ENCODE results near the gene HIGD1C. TPM values are rescaled to one million over a fixed set of nuclear protein-coding genes. Genes with fewer than 3 reads are reported as not detected.
"Not testable (repeated sequence)": the region's sequence is repeated elsewhere in the genome, so short reads cannot be mapped to it uniquely, and the experiment has no call there.

Gene HIGD1C
- polyA plus RNA-seq = not detected

DNA sequence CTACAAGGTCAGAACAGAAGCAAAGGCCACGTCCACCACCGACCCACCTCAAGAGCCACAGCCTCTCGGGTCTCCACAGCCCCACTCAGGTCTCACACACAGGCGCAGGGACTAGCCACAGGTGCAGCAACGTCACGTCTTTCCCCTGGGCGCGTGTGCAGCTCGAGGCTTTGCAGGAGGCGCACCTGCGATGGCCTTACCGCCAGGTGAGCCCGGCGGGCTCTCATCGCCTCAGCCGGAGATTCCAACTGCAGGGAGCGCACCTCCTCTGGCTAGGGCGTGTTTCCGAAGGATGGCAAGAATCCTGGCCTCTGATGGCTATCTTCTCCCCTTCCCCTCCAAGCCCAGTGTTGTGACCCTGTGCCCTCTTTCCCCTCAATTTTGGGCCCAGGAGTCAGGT lies at the start of gene HIGD1C:
Gene HIGD1C (plus strand): TSS at position 35 of the 400 bp plus-strand sequence. CDS start 1,455 bp downstream, outside the sequence.
- no peak for DNase-seq
- no peak within 1 kb of the TSS for H3K4me3 Mint-ChIP-seq
- H3K36me3 Mint-ChIP-seq = no peaks in the 10 kb centered on the region
- H3K9me3 Mint-ChIP-seq = no peaks in the 10 kb centered on the region
- no peak within 1 kb of the TSS for H3K27ac Mint-ChIP-seq
- H3K4me1 Mint-ChIP-seq = no peaks in the 10 kb centered on the region
- peaks cover 0 to 4% (median 0%) of the 10 kb centered on the region in 3 donors for H3K27me3 Mint-ChIP-seq (ENCODE audit: low read depth in 3 of 3)

DNA sequence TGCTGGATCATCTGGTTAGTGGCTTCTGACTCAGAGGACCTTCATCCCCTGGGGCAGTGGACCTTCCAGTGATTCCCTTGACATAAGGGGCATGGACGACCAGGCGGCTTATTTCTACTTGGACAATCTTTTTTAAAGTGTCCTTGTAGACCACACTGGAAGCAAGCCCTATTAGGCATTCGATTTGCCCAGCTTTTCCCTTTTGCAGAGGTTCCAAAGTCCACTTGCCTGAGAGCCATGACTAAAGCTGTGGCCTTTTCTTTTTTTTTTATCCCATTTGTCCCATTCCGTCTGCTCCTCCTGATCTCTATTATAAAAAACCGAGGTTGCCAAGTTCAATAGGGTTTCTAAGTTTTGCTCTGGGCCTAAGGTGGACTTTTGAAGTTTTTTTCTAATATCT lies 43.9 kb upstream of the HIGD1C start:
- not testable (repeated sequence) for H3K4me3 Mint-ChIP-seq; H3K27ac Mint-ChIP-seq; DNase-seq; H3K27me3 Mint-ChIP-seq (ENCODE audit: low read depth in 3 of 3); H3K4me1 Mint-ChIP-seq
- H3K9me3 Mint-ChIP-seq = peaks cover 7 to 20% (median 14%) of the 10 kb centered on the region in 6 donors
- peaks cover 6 to 12% (median 6%) of the 10 kb centered on the region in 3 donors for H3K36me3 Mint-ChIP-seq

DNA sequence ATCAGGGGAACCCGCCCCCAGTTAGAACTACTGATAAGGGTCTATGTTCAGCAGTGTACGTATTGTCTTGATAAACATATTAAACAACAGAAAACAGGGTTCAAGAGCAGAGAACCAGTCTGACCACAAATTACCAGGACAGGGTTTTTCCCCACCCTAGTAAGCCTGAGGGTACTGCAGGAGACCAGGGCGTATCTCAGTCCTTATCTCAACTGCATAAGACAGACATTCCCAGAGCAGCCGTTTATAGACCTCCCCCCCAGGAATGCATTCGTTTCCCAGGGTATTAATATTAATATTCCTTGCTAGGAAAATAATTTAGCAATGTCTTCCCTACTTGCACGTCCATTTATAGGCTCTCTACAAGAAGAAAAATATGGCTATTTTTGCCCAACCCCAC lies 40.0 kb upstream of the HIGD1C start:
- peaks cover 13 to 24% of the 10 kb centered on the region in 2 donors for H3K4me1 Mint-ChIP-seq
- not testable (repeated sequence) for H3K4me3 Mint-ChIP-seq; DNase-seq; H3K27me3 Mint-ChIP-seq (ENCODE audit: low read depth in 3 of 3); H3K27ac Mint-ChIP-seq
- peaks cover 25 to 47% (median 34%) of the 10 kb centered on the region in 6 donors for H3K9me3 Mint-ChIP-seq
- H3K36me3 Mint-ChIP-seq = peaks cover 3 to 27% (median 11%) of the 10 kb centered on the region in 3 donors

DNA sequence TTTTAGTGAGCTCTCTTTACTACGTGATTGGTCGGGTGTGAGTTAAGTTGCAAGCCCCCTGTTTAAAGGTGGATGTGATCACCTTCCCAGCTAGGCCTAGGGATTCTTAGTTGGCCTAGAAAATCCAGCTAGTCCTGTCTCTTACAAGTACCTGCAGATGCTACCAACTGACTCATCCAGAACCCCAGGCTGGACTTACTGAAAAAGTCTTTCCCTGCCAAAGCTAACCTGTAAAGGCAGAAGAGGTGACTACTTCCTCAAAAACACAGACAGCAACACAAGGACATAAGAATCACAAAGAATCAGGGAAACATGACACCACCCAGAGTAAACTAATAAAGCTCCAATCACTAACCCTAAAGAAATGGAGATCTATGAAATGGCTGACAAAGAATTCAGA lies 39.1 kb upstream of the HIGD1C start:
- Mint-ChIP-seq H3K27ac (peak overlapping the region in 1 of 6 donors; percentile 1), H3K4me3 (no peak overlapping the region), H3K4me1 (peaks cover 13 to 24% of the 10 kb centered on the region in 2 donors), H3K9me3 (peaks cover 25 to 56% (median 41%) of the 10 kb centered on the region in 6 donors), H3K36me3 (peaks cover 8 to 32% (median 13%) of the 10 kb centered on the region in 3 donors), H3K27me3 (ENCODE audit: low read depth in 3 of 3) (peaks cover 4 to 5% (median 5%) of the 10 kb centered on the region in 3 donors)
- no peak for DNase-seq

GRCh38 chr12:50914872-50915484 lies 37.4 kb upstream of the HIGD1C start:
- H3K27ac Mint-ChIP-seq = peak overlapping the region in 3 of 6 donors; percentile 4 to 37 (median 11)
- H3K36me3 Mint-ChIP-seq = peaks cover 13 to 36% (median 14%) of the 10 kb centered on the region in 3 donors
- peaks cover 25 to 59% (median 41%) of the 10 kb centered on the region in 6 donors for H3K9me3 Mint-ChIP-seq
- peak; percentile 48 to 61 (median 58) for DNase-seq
- H3K4me3 Mint-ChIP-seq = peak overlapping the region in 2 of 5 donors; percentile 23 to 42
- peaks cover 5 to 8% (median 6%) of the 10 kb centered on the region in 3 donors for H3K27me3 Mint-ChIP-seq (ENCODE audit: low read depth in 3 of 3)
- H3K4me1 Mint-ChIP-seq = peaks cover 13 to 24% of the 10 kb centered on the region in 2 donors

DNA sequence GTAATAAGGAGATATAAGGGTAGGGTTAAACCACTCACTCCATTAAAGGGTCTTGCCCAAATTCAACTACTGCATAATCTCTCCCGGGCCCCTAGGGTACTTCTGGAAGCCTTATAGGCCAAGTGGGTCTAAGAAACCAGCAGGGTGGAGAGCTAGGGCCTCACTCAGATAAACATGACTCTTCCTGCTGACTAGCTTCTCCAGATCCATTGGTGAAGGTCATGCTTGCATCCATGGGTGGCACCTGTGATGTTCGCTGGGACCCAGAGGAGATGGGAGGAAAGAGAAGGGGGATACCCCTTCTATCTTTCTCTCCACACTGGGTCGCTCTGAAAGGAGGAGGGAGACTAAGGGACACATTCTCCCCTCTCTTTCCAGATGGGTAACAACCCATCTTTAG lies 36.1 kb upstream of the HIGD1C start:
- H3K9me3 Mint-ChIP-seq = peaks cover 24 to 54% (median 40%) of the 10 kb centered on the region in 6 donors

GRCh38 chr12:50918584-50919316 lies 33.6 kb upstream of the HIGD1C start:
- H3K4me3 Mint-ChIP-seq = no peak overlapping the region
- peaks cover 7 to 21% (median 11%) of the 10 kb centered on the region in 3 donors for H3K36me3 Mint-ChIP-seq
- DNase-seq = no peak
- no peak overlapping the region for H3K27ac Mint-ChIP-seq
- H3K4me1 Mint-ChIP-seq = peaks cover 24 to 35% of the 10 kb centered on the region in 2 donors
- peaks cover 4 to 9% (median 8%) of the 10 kb centered on the region in 3 donors for H3K27me3 Mint-ChIP-seq (ENCODE audit: low read depth in 3 of 3)
- H3K9me3 Mint-ChIP-seq = peaks cover 10 to 38% (median 28%) of the 10 kb centered on the region in 6 donors

More for the DNA sequence above, 36.1 kb upstream of the HIGD1C start:
- Mint-ChIP-seq H3K36me3 (peaks cover 13 to 33% (median 14%) of the 10 kb centered on the region in 3 donors), H3K4me1 (peaks cover 13 to 24% of the 10 kb centered on the region in 2 donors), H3K27me3 (ENCODE audit: low read depth in 3 of 3) (peaks cover 3 to 9% (median 6%) of the 10 kb centered on the region in 3 donors), H3K27ac (no peak overlapping the region), H3K4me3 (peak overlapping the region in 1 of 5 donors; percentile 18)
- DNase-seq = no peak

GRCh38 chr12:50922820-50923219 lies 29.5 kb upstream of the HIGD1C start:
- H3K4me3 Mint-ChIP-seq = peak overlapping the region; percentile 31 to 80 (median 59)
- H3K27me3 Mint-ChIP-seq (ENCODE audit: low read depth in 3 of 3) = peaks cover 9 to 22% (median 16%) of the 10 kb centered on the region in 3 donors
- peak overlapping the region; percentile 89 to 97 (median 92) for H3K27ac Mint-ChIP-seq
- DNase-seq = no peak
- peaks cover 0 to 10% (median 7%) of the 10 kb centered on the region in 3 donors for H3K36me3 Mint-ChIP-seq
- peaks cover 0 to 7% (median 3%) of the 10 kb centered on the region in 6 donors for H3K9me3 Mint-ChIP-seq
- H3K4me1 Mint-ChIP-seq = peaks cover 51 to 58% of the 10 kb centered on the region in 2 donors

GRCh38 chr12:50923361-50924130 lies 28.8 kb upstream of the HIGD1C start:
- Mint-ChIP-seq H3K4me1 (peaks cover 58 to 65% of the 10 kb centered on the region in 2 donors), H3K27ac (peak overlapping the region; percentile 90 to 98 (median 97)), H3K36me3 (peaks cover under 1 to 2% (median 2%) of the 10 kb centered on the region in 3 donors), H3K27me3 (ENCODE audit: low read depth in 3 of 3) (peaks cover 9 to 20% (median 13%) of the 10 kb centered on the region in 3 donors), H3K9me3 (no peaks in the 10 kb centered on the region), H3K4me3 (peak overlapping the region; percentile 91 to 99 (median 98))
- DNase-seq = peak in 2 of 3 donors; percentile 8 to 9

- H3K4me1 Mint-ChIP-seq = peaks cover 64 to 70% of the 10 kb centered on the region in 2 donors
- no peak for DNase-seq
- peaks cover 0 to 3% (median 0%) of the 10 kb centered on the region in 3 donors for H3K36me3 Mint-ChIP-seq
- H3K27me3 Mint-ChIP-seq (ENCODE audit: low read depth in 3 of 3) = peaks cover 9 to 20% (median 12%) of the 10 kb centered on the region in 3 donors
- no peaks in the 10 kb centered on the region for H3K9me3 Mint-ChIP-seq
- H3K27ac Mint-ChIP-seq = peak overlapping the region; percentile 90 to 98 (median 97)
- peak overlapping the region; percentile 91 to 99 (median 98) for H3K4me3 Mint-ChIP-seq
These were observed 28.3 kb upstream of the HIGD1C start for GRCh38 chr12:50924131-50924438.

- H3K36me3 Mint-ChIP-seq = peaks cover 0 to 3% (median under 1%) of the 10 kb centered on the region in 3 donors
- peak overlapping the region; percentile 91 to 99 (median 98) for H3K4me3 Mint-ChIP-seq
- no peaks in the 10 kb centered on the region for H3K9me3 Mint-ChIP-seq
- H3K27me3 Mint-ChIP-seq (ENCODE audit: low read depth in 3 of 3) = peaks cover 9 to 20% (median 12%) of the 10 kb centered on the region in 3 donors
- peak overlapping the region; percentile 90 to 98 (median 97) for H3K27ac Mint-ChIP-seq
- H3K4me1 Mint-ChIP-seq = peaks cover 68 to 76% of the 10 kb centered on the region in 2 donors
- peak; percentile 79 to 83 (median 81) for DNase-seq
These were observed 27.7 kb upstream of the HIGD1C start for GRCh38 chr12:50924439-50925341.

DNA sequence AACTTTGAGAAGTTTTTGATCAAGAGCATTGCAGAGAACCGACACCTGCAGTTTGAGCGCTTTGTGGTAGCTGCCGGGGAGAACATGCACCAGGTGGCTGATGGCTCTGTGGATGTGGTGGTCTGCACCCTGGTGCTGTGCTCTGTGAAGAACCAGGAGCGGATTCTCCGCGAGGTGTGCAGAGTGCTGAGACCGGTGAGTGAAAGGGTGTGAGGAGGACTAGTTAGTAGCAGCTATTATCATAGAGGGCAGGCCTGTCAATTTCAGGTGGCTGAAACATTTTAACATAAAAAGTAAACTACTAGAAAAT lies 27.0 kb upstream of the HIGD1C start:
- H3K36me3 Mint-ChIP-seq = peaks cover 3 to 7% (median 5%) of the 10 kb centered on the region in 3 donors
- H3K4me1 Mint-ChIP-seq = peaks cover 68 to 80% of the 10 kb centered on the region in 2 donors

More for the DNA sequence above, 27.0 kb upstream of the HIGD1C start:
- Mint-ChIP-seq H3K4me3 (peak overlapping the region; percentile 91 to 99 (median 98)), H3K9me3 (no peaks in the 10 kb centered on the region), H3K27ac (peak overlapping the region; percentile 90 to 98 (median 97)), H3K27me3 (ENCODE audit: low read depth in 3 of 3) (peaks cover 9 to 20% (median 12%) of the 10 kb centered on the region in 3 donors)
- peak; percentile 19 to 30 (median 19) for DNase-seq

All from immature natural killer cell (primary cell).